HG03097 (cell line): ENCODE results near the gene C4A.
"Not testable (repeated sequence)": the region's sequence is repeated elsewhere in the genome, so short reads cannot be mapped to it uniquely, and the experiment has no call there.

Experiments
- ATAC-seq: cut with Tn5 transposase; IDR thresholded peaks from one replicate; pipeline ENCODE4 v1.9.1; 2021; ENCODE audit not compliant: unreplicated experiment, low FRiP score

Gene C4A

GRCh38 chr6:31958741-31959739 is 22.8 kb upstream of the C4A start, which contains the start of the genes NELFE and SKIC2:
Gene NELFE (minus strand): TSS chr6:31958971. CDS start chr6:31958446, 525 bp downstream.
Gene SKIC2 (plus strand): TSS chr6:31959175. CDS start chr6:31959193, 18 bp downstream.
- ATAC-seq = peak; percentile 86

GRCh38 chr6:31961616-31962015 is 20.2 kb upstream of the C4A start:
- ATAC-seq = no peak

- no peak for ATAC-seq
These were observed 17.9 kb upstream of the C4A start for GRCh38 chr6:31963921-31964320.

GRCh38 chr6:31965700-31966099 is 16.2 kb upstream of the C4A start:
- ATAC-seq = no peak

GRCh38 chr6:31966506-31966905 is 15.4 kb upstream of the C4A start:
- no peak for ATAC-seq

- no peak for ATAC-seq
These were observed 14.6 kb upstream of the C4A start for GRCh38 chr6:31966997-31967925.

GRCh38 chr6:31967926-31968320 is 13.9 kb upstream of the C4A start:
- ATAC-seq = no peak

GRCh38 chr6:31968326-31968725 is 13.5 kb upstream of the C4A start:
- ATAC-seq = no peak

- ATAC-seq = no peak
These were observed 12.8 kb upstream of the C4A start for GRCh38 chr6:31968791-31969711.

- no peak for ATAC-seq
These were observed 11.9 kb upstream of the C4A start for GRCh38 chr6:31969712-31970603.

- ATAC-seq = no peak
These were observed 11.1 kb upstream of the C4A start for GRCh38 chr6:31970604-31971271.

GRCh38 chr6:31971279-31971992 is 10.4 kb upstream of the C4A start:
- ATAC-seq = no peak

GRCh38 chr6:31971993-31972708 is 9.7 kb upstream of the C4A start, which contains the start of gene DXO:
Gene DXO (minus strand): TSS chr6:31972138. CDS start chr6:31971675, 463 bp downstream.
- peak; percentile 85 for ATAC-seq

- no peak for ATAC-seq
These were observed 9.0 kb upstream of the C4A start for GRCh38 chr6:31972709-31973350.

- ATAC-seq = not testable (repeated sequence)
These were observed 5.8 kb upstream of the C4A start for GRCh38 chr6:31976065-31976464.

GRCh38 chr6:31977816-31978431 is 3.9 kb upstream of the C4A start:
- ATAC-seq = no peak
